Heart right ventricle (tissue), 16 donors: ENCODE results near the gene OSBPL1A. TPM values are rescaled to one million over a fixed set of nuclear protein-coding genes. Genes with fewer than 3 reads are reported as not detected.

Experiments
- ATAC-seq, 8 donors: fragments of 200-7000 bp; cut with Tn5 transposase; one replicate each; pipeline ENCODE4 v1.9.1; 2020; ENCODE audit warnings: mild to moderate bottlenecking in 8 of 8, moderate library complexity in 8 of 8, moderate number of reproducible peaks in 1 of 8
- DNase-seq, 2 donors: peaks; one replicate each; pipeline ENCODE4 v3.0.0-alpha.2; 2020
- H3K27ac ChIP-seq, 10 donors: fragments of 200-600 bp; sonication (generic) in 2 of 10; one replicate each; pipeline versions ENCODE4 v1.5.0 to v1.8.0; 2020 to 2022; ENCODE audit warnings: mild to moderate bottlenecking in 3 of 10
- H3K27me3 ChIP-seq, 7 donors: fragments of 200-600 bp; one replicate each; pipeline ENCODE4 v1.8.0; 2021 to 2022; ENCODE audit warnings: mild to moderate bottlenecking in 2 of 7
- H3K36me3 ChIP-seq, 9 donors: fragments of 200-600 bp; sonication (generic) in 1 of 9; one replicate each; pipeline versions ENCODE4 v1.5.0 to v1.8.0; 2020 to 2022; ENCODE audit warnings: mild to moderate bottlenecking in 2 of 9
- H3K4me1 ChIP-seq, 9 donors: fragments of 200-600 bp; sonication (generic) in 1 of 9; one replicate each; pipeline versions ENCODE4 v1.5.0 to v1.8.0; 2020 to 2022; ENCODE audit warnings: mild to moderate bottlenecking in 4 of 9
- H3K4me3 ChIP-seq, 10 donors: fragments of 200-600 bp; sonication (generic) in 2 of 10; one replicate each; pipeline versions ENCODE4 v1.5.0 to v1.8.0; 2020 to 2022; ENCODE audit warnings: mild to moderate bottlenecking in 7 of 10, moderate library complexity in 2 of 10
- H3K9me3 ChIP-seq, 11 donors: fragments of 200-600 bp in 10 of 11; sonication (generic) in 2 of 11; one replicate each; pipeline versions ENCODE4 v1.5.0 to v1.8.0; 2013 to 2022; ENCODE audit warnings: mild to moderate bottlenecking in 2 of 11, control low read depth in 1 of 11, moderate library complexity in 1 of 11
- CTCF ChIP-seq, 9 donors: fragments of 200-600 bp; sonication (generic) in 2 of 9; IDR thresholded peaks; one replicate each; pipeline versions ENCODE4 v1.5.0 to v1.8.0; 2021 to 2022; ENCODE audit warnings: antibody characterized with exemption in 9 of 9, mild to moderate bottlenecking in 5 of 9, moderate library complexity in 1 of 9
- WGBS, 2 donors: extraction: QIAGEN DNeasy Blood & Tissue Kit; methylation state at CpG; one replicate each; pipeline ENCODE4 v1.1.7; 2013; ENCODE audit warnings: inconsistent platforms in 1 of 2; 5-methylcytosine and 5-hydroxymethylcytosine counted together
- intact Hi-C, 10 donors: fragments of 100-400 bp; cut with DNase I; formaldehyde crosslinking; loops; one replicate each; pipeline versions ENCODE4 v1.11.1 to v1.14.2; 2022
- polyA plus RNA-seq, 2 donors: library from polyadenylated mRNA; stranded (reverse); fragments of 200-250 nt; gene quantifications; one replicate each; pipeline ENCODE4 v1.2.3, GENCODE V29; 2013
- total RNA-seq, 10 donors: library from RNA; stranded (reverse); fragmentation: NEBNext Ultra II Directional in 3 of 10; extraction: Animal tissue kit (Norgen Biotek cat#: 25700) in 3 of 10; gene quantifications; one replicate each; pipeline versions ENCODE4 v1.2.1 to v1.2.4, GENCODE V29; 2021 to 2023
- donor health status: Arrhythmogenic right ventricular cardiomyopathy.
- donor health status: ischemic (EF 13 %, LVEDD 7.1; RV severe dilation, severe dysfunction).
- donor health status: healthy with polysubstance abuse.
- donor health status: DM: no; HTN: yes; CAD: no.
- donor health status: DM: no; HTN: no; CAD: no.
- donor health status: ischemic (EF 25% LVEDD 6.9; RV normal size, moderate dysfunction).
- donor health status: ischemic (EF 25% LVEDD 5.7; RV mildly dilated, moderate dysfunction).
- donor health status: healthy.
- donor health status: DM: yes; HTN: yes; CAD: no.
- donor health status: Ischemic cardiomyopathy.
- donor health status: ischemic (EF 35%, LVEDD 5.7; RV mildly dilated, moderate dysfunction).
- donor health status: nonischemic (EF 11% LVEDD 7.7; RV severe dilation, severe dysfunction).
- donor health status: DM: yes; HTN: yes; CAD: no.
- donor health status: PGD.
- donor health status: ischemic (EF 29% LVEDD 5.4; RV normal size, mild dysfunction).
- donor health status: nonischemic (EF 23%, LVEDD 6.1; RV moderate dilation, normal function).

Gene OSBPL1A
- total and polyA plus RNA-seq, 12 donors = 26.5 to 85.6 (median 61.0) TPM

- 90 to 94% methylated on average over 1 of the region's 1 CpG for WGBS, 2 donors
- Histone ChIP-seq H3K27ac (no peak overlapping the region), H3K4me3 (no peak overlapping the region), H3K4me1 (peaks cover 0 to 14% (median 5%) of the 10 kb centered on the region in 9 donors), H3K36me3 (peaks cover 0 to 69% (median 0%) of the 10 kb centered on the region in 9 donors), H3K9me3 (no peaks in the 10 kb centered on the region), H3K27me3 (no peaks in the 10 kb centered on the region)
- intact Hi-C loops = loop anchor here in 2 of 10 donors (10.0 kb wide), 3 partner anchors 85 to 235 kb away; no protein-coding TSS in a partner anchor
- TF ChIP-seq CTCF (IDR thresholded peaks at IDR 0.05) = no peak
- DNase-seq (no peak), ATAC-seq (no peak)
These were observed 217.6 kb downstream of the OSBPL1A start for GRCh38 chr18:24180048-24180447.

GRCh38 chr18:24177499-24178133 is 220.0 kb downstream of the OSBPL1A start:
- Histone ChIP-seq H3K4me1 (peaks cover 0 to 14% (median 5%) of the 10 kb centered on the region in 9 donors), H3K27ac (no peak overlapping the region), H3K9me3 (no peaks in the 10 kb centered on the region), H3K27me3 (no peaks in the 10 kb centered on the region), H3K36me3 (peaks cover 0 to 87% (median 0%) of the 10 kb centered on the region in 9 donors), H3K4me3 (no peak overlapping the region)
- intact Hi-C loops = loop anchor here in 8 of 10 donors (2.0 to 10.0 kb wide), 7 partner anchors 93 to 311 kb away; no protein-coding TSS in a partner anchor
- WGBS, 2 donors = 84 to 85% methylated on average over 5 of the region's 5 CpGs
- DNase-seq = no peak
- no peak for TF ChIP-seq CTCF (IDR thresholded peaks at IDR 0.05)
- ATAC-seq = no peak

DNA sequence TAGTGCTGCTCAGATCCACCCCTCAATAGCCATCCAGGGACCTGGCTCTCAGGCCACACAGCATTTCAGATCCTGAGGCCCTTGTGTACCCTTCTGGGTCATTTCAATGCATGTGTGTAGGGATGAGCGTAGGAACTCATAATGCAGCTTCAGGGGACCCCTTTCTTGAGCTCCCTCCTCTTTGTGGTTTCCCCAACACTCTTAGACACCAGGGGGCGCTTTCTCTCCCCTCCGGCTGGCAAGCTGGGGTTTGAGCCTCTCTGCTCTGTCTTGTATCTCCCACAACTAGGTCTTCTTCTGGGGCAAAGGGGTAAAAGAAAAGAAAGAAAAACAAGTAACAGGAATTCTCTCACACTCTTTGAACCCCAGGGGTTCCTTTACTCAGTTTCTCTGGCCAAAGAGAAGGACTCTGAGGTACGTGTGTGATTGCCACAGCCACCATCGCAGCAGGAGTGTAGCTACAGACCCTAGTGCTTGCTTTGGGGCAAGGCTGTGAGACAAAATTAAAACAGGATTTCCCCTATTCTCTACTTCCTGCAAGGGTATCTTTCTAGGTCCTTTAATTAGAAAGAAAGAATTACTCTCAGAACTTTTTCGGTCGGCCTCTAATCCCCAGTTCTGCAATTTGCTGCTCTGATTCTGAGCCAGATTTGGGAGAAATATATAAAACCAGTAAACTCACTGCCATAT is 220.8 kb downstream of the OSBPL1A start:
- TF ChIP-seq CTCF (IDR thresholded peaks at IDR 0.05) = peak; percentile 64 to 86 (median 80)
- peak; percentile 58 to 85 (median 81) for ATAC-seq
- Histone ChIP-seq H3K27ac (no peak overlapping the region), H3K36me3 (peaks cover 0 to 87% (median 0%) of the 10 kb centered on the region in 9 donors), H3K4me3 (no peak overlapping the region), H3K27me3 (no peaks in the 10 kb centered on the region), H3K4me1 (peaks cover 0 to 14% (median 5%) of the 10 kb centered on the region in 9 donors), H3K9me3 (no peaks in the 10 kb centered on the region)
- DNase-seq = peak; percentile 29 to 67
- WGBS, 2 donors = 66 to 67% methylated on average over 7 of the region's 7 CpGs
- intact Hi-C loops = loop anchor here in 8 of 10 donors (2.0 to 10.0 kb wide), 7 partner anchors 94 to 312 kb away; no protein-coding TSS in a partner anchor

- peaks cover 0 to 9% (median 5%) of the 10 kb centered on the region in 9 donors for H3K4me1 ChIP-seq
- no peak overlapping the region for H3K27ac ChIP-seq
These were observed 223.6 kb downstream of the OSBPL1A start for GRCh38 chr18:24173997-24174396.

More at GRCh38 chr18:24173997-24174396, 223.6 kb downstream of the OSBPL1A start:
- H3K4me3 ChIP-seq = no peak overlapping the region
- TF ChIP-seq CTCF (IDR thresholded peaks at IDR 0.05) = no peak
- H3K36me3 ChIP-seq = peaks cover 0 to 90% (median 6%) of the 10 kb centered on the region in 9 donors
- intact Hi-C loops = loop anchor here in 3 of 10 donors (10.0 kb wide), 2 partner anchors 181 to 311 kb away; no protein-coding TSS in a partner anchor
- ATAC-seq = no peak
- no peaks in the 10 kb centered on the region for H3K27me3 ChIP-seq
- DNase-seq = no peak
- WGBS, 2 donors = 94 to 97% methylated on average over 3 of the region's 3 CpGs
- H3K9me3 ChIP-seq = no peaks in the 10 kb centered on the region
